ENCODE data around the gene PAQR4. TPM values are rescaled to one million over a fixed set of nuclear protein-coding genes. Genes with fewer than 3 reads are reported as not detected.
A peak's percentile ranks its signal among the peaks of the same experiment; 100 is the strongest.

The PAQR4 gene
- total and polyA plus RNA-seq, 2 donors (not counting 1 experiment from before 2014, with no cell fraction given) = 1.5 to 3.0 TPM

DNA sequence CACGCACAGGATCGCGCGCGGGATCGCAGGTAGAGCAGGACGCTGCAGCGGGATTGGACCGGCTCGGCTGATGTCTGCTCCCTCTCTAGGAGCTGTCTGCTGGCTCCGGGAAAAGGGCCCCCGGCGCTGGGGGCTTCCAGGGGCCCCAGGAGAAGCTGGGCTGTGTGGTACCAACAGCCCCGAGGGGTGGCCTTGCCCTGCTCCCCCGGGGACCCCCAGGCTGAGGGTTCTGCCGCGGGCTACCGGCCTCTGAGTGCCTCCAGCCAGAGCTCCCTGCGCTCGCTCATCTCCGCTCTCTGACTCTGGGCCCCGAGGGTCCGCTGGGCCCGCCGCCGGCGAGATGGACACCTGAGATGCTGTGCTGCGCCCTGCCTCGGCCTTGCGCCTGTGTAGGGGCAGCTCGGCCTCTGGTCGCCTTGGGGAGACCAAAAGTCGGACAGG, 1.4 kb upstream of the PAQR4 start:
- Histone ChIP-seq H3K36me3 (ENCODE audit: control insufficient read depth, insufficient read depth, low read length) (no peaks in the 10 kb centered on the region), H3K9me3 (ENCODE audit: control insufficient read depth, insufficient read depth, low read depth, low read length) (no peaks in the 10 kb centered on the region), H3K27ac (ENCODE audit: insufficient read depth, low read length) (no peak overlapping the region), H3K79me2 (ENCODE audit: control insufficient read depth, insufficient read depth, low read length) (no peaks in the 10 kb centered on the region), H2AFZ (ENCODE audit: low read length) (no peak overlapping the region), H3K4me1 (ENCODE audit: control insufficient read depth, extremely low read depth, insufficient read depth, low read length) (peaks cover 2% of the 10 kb centered on the region), H3K4me3 (replicated peaks in 1 of 4; ENCODE audit: control extremely low read depth in 1 of 4, insufficient read depth in 1 of 4, low read depth in 3 of 4, low read length in 4 of 4) (no peak overlapping the region), H4K20me1 (ENCODE audit: control insufficient read depth, extremely low read depth, insufficient read depth, low read length) (no peaks in the 10 kb centered on the region), H3K9ac (ENCODE audit: insufficient read depth, low read length) (no peak overlapping the region), H3K27me3 (ENCODE audit: control insufficient read depth, insufficient read depth, low read length) (peaks cover 42% of the 10 kb centered on the region), H3K4me2 (ENCODE audit: extremely low read depth, insufficient read depth, low read length) (no peak overlapping the region)
- TF ChIP-seq CTCF (conservative IDR thresholded peaks at IDR 0.05 in 1 of 2, IDR thresholded peaks at IDR 0.05 in 1 of 2; ENCODE audit: low read depth in 1 of 2, low read length in 2 of 2) (no peak), EZH2 (IDR thresholded peaks at IDR 0.05; ENCODE audit: low read length, missing control alignments) (no peak)
- DNase-seq (ENCODE audit: low read depth in 2 of 2) = no peak

- Histone ChIP-seq H3K27ac (ENCODE audit: insufficient read depth, low read length) (no peak overlapping the region), H3K9me3 (ENCODE audit: control insufficient read depth, insufficient read depth, low read depth, low read length) (no peaks in the 10 kb centered on the region), H3K4me1 (ENCODE audit: control insufficient read depth, extremely low read depth, insufficient read depth, low read length) (peaks cover 2% of the 10 kb centered on the region), H3K79me2 (ENCODE audit: control insufficient read depth, insufficient read depth, low read length) (no peaks in the 10 kb centered on the region), H3K4me3 (replicated peaks in 1 of 4; ENCODE audit: control extremely low read depth in 1 of 4, insufficient read depth in 1 of 4, low read depth in 3 of 4, low read length in 4 of 4) (no peak overlapping the region), H3K36me3 (ENCODE audit: control insufficient read depth, insufficient read depth, low read length) (no peaks in the 10 kb centered on the region), H2AFZ (ENCODE audit: low read length) (no peak overlapping the region), H3K9ac (ENCODE audit: insufficient read depth, low read length) (no peak overlapping the region), H3K27me3 (ENCODE audit: control insufficient read depth, insufficient read depth, low read length) (peaks cover 38% of the 10 kb centered on the region), H4K20me1 (ENCODE audit: control insufficient read depth, extremely low read depth, insufficient read depth, low read length) (no peaks in the 10 kb centered on the region), H3K4me2 (ENCODE audit: extremely low read depth, insufficient read depth, low read length) (no peak overlapping the region)
- DNase-seq (ENCODE audit: low read depth in 2 of 2) = no peak
- no peak for TF ChIP-seq EZH2 (IDR thresholded peaks at IDR 0.05; ENCODE audit: low read length, missing control alignments)
- TF ChIP-seq CTCF (conservative IDR thresholded peaks at IDR 0.05 in 1 of 2, IDR thresholded peaks at IDR 0.05 in 1 of 2; ENCODE audit: low read depth in 1 of 2, low read length in 2 of 2) = no peak
Observed at GRCh38 chr16:2968368-2968737, 795 bp upstream of the PAQR4 start.

DNA sequence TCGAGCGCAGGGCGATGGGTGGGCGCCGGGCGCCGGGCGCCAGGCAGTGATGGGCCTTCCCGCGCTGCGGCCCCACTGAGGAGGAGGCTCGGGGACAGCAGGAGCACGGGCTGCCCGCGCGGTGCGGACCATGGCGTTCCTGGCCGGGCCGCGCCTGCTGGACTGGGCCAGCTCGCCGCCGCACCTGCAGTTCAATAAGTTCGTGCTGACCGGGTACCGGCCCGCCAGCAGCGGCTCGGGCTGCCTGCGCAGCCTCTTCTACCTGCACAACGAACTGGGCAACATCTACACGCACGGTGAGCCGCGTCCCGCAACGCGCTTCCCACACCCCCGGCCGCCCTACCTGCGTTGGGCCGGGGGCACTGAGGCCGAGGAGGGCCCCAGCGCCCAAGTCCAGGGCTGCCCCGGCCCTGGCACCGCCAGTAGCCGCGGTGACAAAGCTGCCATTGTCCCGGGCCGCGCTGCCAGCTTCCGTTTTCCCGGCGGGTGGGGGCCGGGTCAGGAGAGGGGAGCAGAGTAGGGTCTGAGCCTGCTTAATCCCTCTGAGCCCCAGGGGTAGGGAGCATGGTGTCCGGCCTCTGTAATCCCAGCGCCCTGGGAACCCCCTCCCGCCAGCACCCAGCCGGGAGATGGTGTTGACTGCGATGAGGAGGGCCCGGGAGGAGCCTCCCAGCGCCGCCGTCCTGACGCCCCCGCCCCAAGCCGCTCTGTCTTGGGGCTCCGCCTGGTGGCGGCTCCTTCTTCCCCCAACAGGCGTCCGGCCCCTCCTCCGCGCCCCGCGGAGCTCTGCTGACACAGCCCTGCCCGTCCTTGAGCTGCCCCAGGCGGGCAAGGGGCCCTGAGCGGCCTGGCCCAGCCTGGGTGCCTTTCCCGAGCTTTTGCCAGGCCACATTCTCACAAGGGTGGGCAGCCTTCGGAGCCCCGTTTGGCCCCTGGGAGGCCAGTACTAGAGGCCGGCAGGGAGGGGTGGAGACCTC, 685 bp downstream of the PAQR4 start:
- no peaks in the 10 kb centered on the region for H3K36me3 ChIP-seq (ENCODE audit: control insufficient read depth, insufficient read depth, low read length)
- H3K9ac ChIP-seq (ENCODE audit: insufficient read depth, low read length) = peak overlapping the region; percentile 67
- no peaks in the 10 kb centered on the region for H3K79me2 ChIP-seq (ENCODE audit: control insufficient read depth, insufficient read depth, low read length)
- H3K4me2 ChIP-seq (ENCODE audit: extremely low read depth, insufficient read depth, low read length) = peak overlapping the region; percentile 93
- H3K27ac ChIP-seq (ENCODE audit: insufficient read depth, low read length) = peak overlapping the region; percentile 44
- no peaks in the 10 kb centered on the region for H3K9me3 ChIP-seq (ENCODE audit: control insufficient read depth, insufficient read depth, low read depth, low read length)
- DNase-seq (ENCODE audit: low read depth in 2 of 2) = peak; percentile 19 to 41
- peak overlapping the region; percentile 24 to 77 (median 68) for H3K4me3 ChIP-seq (replicated peaks in 1 of 4; ENCODE audit: control extremely low read depth in 1 of 4, insufficient read depth in 1 of 4, low read depth in 3 of 4, low read length in 4 of 4)
- no peaks in the 10 kb centered on the region for H3K4me1 ChIP-seq (ENCODE audit: control insufficient read depth, extremely low read depth, insufficient read depth, low read length)
- no peaks in the 10 kb centered on the region for H4K20me1 ChIP-seq (ENCODE audit: control insufficient read depth, extremely low read depth, insufficient read depth, low read length)
- peaks cover 24% of the 10 kb centered on the region for H3K27me3 ChIP-seq (ENCODE audit: control insufficient read depth, insufficient read depth, low read length)
- peak overlapping the region; percentile 13 for H2AFZ ChIP-seq (ENCODE audit: low read length)
- TF ChIP-seq CTCF (conservative IDR thresholded peaks at IDR 0.05 in 1 of 2, IDR thresholded peaks at IDR 0.05 in 1 of 2; ENCODE audit: low read depth in 1 of 2, low read length in 2 of 2) (peak; percentile 34 to 37), EZH2 (IDR thresholded peaks at IDR 0.05; ENCODE audit: low read length, missing control alignments) (no peak)
